WERI-Rb-1 (cell line): Measurements from ENCODE around the gene KRTAP10-12.
"Not testable (repeated sequence)": the region's sequence is repeated elsewhere in the genome, so short reads cannot be mapped to it uniquely, and the experiment has no call there.

Experiments
- DNase-seq: peaks from one replicate; pipeline ENCODE4 v3.0.0-alpha.2; 2020
- H3K27ac ChIP-seq: fragments of 250-450 bp; sonication (Bioruptor Pico); 2 replicates; pipeline ENCODE4 v1.5.1; 2020; ENCODE audit warnings: mild to moderate bottlenecking, moderate library complexity
- H3K27me3 ChIP-seq: fragments of 250-450 bp; sonication (Bioruptor Pico); 2 replicates; pipeline ENCODE4 v1.5.1; 2021; ENCODE audit warnings: mild to moderate bottlenecking, low read depth, moderate library complexity; ENCODE audit not compliant: insufficient read depth, severe bottlenecking
- H3K36me3 ChIP-seq: fragments of 250-450 bp; sonication (Bioruptor Pico); 2 replicates; pipeline ENCODE4 v1.5.1; 2020; ENCODE audit warnings: mild to moderate bottlenecking, moderate library complexity
- H3K4me3 ChIP-seq: 2 replicates; pipeline ENCODE4 v1.5.1; 2011; ENCODE audit warnings: low read depth, mild to moderate bottlenecking, control low read depth, low read length
- H3K9me3 ChIP-seq: fragments of 250-450 bp; sonication (Bioruptor Pico); 2 replicates; pipeline ENCODE4 v1.5.1; 2021; ENCODE audit warnings: mild to moderate bottlenecking, moderate library complexity; ENCODE audit not compliant: severe bottlenecking
- CTCF ChIP-seq: IDR thresholded peaks from 2 replicates; pipeline ENCODE4 v1.5.1; 2011; ENCODE audit warnings: low read depth, mild to moderate bottlenecking, control low read depth, inconsistent platforms, low read length

The KRTAP10-12 gene

GRCh38 chr21:44681152-44681551 lies 15.8 kb upstream of the KRTAP10-12 start:
- no peak overlapping the region for H3K27ac ChIP-seq
- H3K27me3 ChIP-seq = no peaks in the 10 kb centered on the region
- H3K9me3 ChIP-seq = peaks cover 3% of the 10 kb centered on the region
- TF ChIP-seq CTCF = no peak
- no peak for DNase-seq
- no peaks in the 10 kb centered on the region for H3K36me3 ChIP-seq
- H3K4me3 ChIP-seq = no peak overlapping the region

GRCh38 chr21:44681861-44682579 lies 15.0 kb upstream of the KRTAP10-12 start, which contains the start of gene KRTAP12-1:
TSS of gene KRTAP12-1 (minus strand) at chr21:44682163. CDS start at chr21:44682123, 40 bp downstream.
- H3K27me3 ChIP-seq = no peaks in the 10 kb centered on the region
- no peak within 1 kb of the TSS for H3K27ac ChIP-seq
- no peak within 1 kb of the TSS for H3K4me3 ChIP-seq
- no peaks in the 10 kb centered on the region for H3K36me3 ChIP-seq
- peaks cover 3% of the 10 kb centered on the region for H3K9me3 ChIP-seq
- DNase-seq = no peak
- TF ChIP-seq CTCF = no peak

- Histone ChIP-seq H3K27me3 (no peaks in the 10 kb centered on the region), H3K27ac (no peak overlapping the region), H3K9me3 (peaks cover 3% of the 10 kb centered on the region), H3K36me3 (no peaks in the 10 kb centered on the region), H3K4me3 (no peak overlapping the region)
- DNase-seq = no peak
- TF ChIP-seq CTCF = no peak
These were observed 14.3 kb upstream of the KRTAP10-12 start for GRCh38 chr21:44682580-44683151.

GRCh38 chr21:44684077-44684476 lies 12.9 kb upstream of the KRTAP10-12 start:
- no peak overlapping the region for H3K27ac ChIP-seq
- no peaks in the 10 kb centered on the region for H3K27me3 ChIP-seq

GRCh38 chr21:44684483-44684882 lies 12.5 kb upstream of the KRTAP10-12 start:
- H3K27me3 ChIP-seq = no peaks in the 10 kb centered on the region

More at GRCh38 chr21:44684077-44684476, 12.9 kb upstream of the KRTAP10-12 start:
- Histone ChIP-seq H3K9me3 (no peaks in the 10 kb centered on the region), H3K36me3 (no peaks in the 10 kb centered on the region), H3K4me3 (no peak overlapping the region)
- no peak for TF ChIP-seq CTCF
- no peak for DNase-seq

GRCh38 chr21:44685050-44685449 lies 11.9 kb upstream of the KRTAP10-12 start:
- not testable (repeated sequence) for H3K36me3 ChIP-seq, DNase-seq, H3K4me3 ChIP-seq, H3K9me3 ChIP-seq, H3K27ac ChIP-seq, H3K27me3 ChIP-seq

More at GRCh38 chr21:44684483-44684882, 12.5 kb upstream of the KRTAP10-12 start:
- DNase-seq = no peak
- H3K27ac ChIP-seq = no peak overlapping the region
- no peak for TF ChIP-seq CTCF
- H3K36me3 ChIP-seq = no peaks in the 10 kb centered on the region
- H3K9me3 ChIP-seq = no peaks in the 10 kb centered on the region
- H3K4me3 ChIP-seq = no peak overlapping the region
